IPS DF 4.7 (cell line): ENCODE data around the gene TMEM255B.
"Not testable (repeated sequence)": the region's sequence is repeated elsewhere in the genome, so short reads cannot be mapped to it uniquely, and the experiment has no call there.

ENCODE experiments used
- DNase-seq: peaks from one replicate; pipeline ENCODE4 v3.0.0-alpha.2; 2013; ENCODE audit warnings: low spot score; ENCODE audit errors: extremely low read depth

TMEM255B gene

DNA sequence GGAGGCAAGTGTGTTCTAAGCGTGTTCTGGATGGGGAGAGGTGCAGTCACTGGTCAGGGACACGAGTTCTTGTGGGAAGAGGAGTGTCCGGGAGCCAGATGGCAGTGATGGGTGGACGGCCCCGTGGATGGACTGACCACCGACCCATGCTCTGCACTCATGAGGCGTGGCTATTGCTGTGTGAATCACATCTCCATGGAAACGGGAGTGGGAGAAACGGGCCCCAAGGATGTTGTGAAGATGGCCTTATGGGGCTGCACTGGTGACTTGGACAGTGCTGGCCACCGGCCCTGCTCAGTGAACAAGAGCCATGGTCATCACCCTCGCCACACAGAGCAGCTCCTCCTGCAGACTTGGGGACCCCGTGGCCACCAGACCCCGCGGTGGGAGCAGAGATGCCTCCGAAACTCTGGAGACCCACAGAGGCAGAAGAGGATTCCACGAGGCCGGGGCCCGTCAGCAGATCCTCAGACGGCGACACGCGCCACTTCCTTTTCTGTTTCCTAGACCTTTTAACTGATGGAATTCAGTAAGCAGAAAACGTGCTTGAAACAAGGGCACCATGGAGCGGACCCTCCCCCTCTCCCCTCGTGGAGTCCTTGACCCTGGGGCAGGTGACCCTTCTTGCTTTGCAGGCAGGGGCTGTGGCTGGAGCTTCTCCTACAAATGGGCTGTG lies 57.4 kb downstream of the TMEM255B start:
- DNase-seq, result no peak

DNA sequence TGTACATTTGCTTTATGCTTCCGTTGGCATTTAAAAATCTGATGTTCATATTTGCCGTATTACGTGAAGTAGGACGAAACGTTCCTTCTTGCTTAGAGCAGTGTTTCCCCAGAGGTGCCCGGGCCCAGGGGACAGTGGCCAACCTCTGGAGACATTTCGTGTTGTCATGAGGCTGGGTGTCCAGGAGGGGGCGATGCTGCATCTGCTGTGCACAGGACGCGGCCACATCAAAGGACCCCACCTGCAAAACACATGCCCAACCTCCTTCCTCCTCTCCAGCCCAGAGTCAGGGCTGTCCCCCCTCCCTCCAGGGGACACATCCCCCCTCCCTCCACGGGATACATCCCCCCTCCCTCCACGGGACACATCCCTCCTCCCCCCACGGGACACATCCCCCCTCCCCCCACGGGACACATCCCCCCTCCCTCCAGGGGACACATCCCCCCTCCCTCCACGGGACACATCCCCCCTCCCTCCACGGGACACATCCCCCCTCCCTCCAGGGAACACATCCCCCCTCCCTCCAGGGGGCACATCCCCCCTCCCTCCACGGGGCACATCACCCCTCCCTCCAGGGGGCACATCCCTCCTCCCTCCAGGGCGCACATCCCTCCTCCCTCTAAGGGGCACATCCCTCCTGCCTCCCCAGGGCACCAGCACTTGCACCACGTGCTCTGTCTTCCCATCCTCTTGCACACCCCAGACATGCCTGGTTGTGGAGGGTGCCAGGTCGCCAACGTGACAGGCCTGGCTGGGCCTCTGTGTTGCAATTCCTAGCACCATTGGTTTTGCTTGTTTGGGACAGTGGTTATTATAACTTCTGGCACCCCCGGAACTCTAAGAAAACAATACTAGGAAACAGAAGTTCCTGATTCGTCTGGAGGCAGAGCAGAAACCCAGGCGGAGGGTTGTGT lies 58.2 kb downstream of the TMEM255B start:
- DNase-seq, result peak; percentile 60

DNA sequence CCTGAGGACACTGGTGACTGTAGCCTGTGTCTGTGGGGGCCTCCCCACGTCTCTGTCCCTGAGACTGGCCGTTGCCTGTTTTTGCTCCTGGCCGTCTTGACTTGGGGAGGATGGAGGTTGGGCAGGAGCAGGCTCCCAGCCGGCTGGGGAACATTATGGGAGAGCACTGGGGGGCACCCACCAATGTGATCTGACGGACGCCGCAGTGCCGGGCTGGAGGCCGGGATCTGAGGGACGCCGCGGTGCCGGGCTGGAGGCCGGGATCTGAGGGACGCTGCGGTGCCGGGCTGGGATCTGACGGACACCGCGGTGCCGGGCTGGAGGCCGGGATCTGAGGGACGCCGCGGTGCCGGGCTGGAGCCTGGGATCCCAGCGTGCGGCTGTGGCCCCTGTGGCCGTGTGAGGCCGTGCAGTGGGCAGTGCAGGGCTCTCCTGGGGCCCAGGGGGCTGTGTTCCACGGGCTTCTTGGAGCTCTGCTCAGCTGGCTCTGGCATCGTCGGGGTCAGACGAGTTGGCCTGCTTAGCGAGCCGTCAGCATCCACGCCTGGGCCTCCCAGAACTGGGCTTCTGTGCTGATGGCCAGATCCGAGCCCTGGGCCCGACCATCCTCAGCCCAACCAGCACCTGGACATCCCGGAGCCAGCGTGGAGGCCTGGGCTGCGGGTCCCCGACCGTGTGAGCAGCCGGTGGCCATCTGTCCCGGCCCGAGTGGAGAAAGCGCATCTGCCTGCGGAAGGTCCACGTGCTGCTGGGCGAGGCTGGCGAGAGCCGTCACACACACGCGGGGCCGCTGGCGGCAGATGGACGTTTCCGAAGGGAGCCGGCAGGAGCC lies 59.0 kb downstream of the TMEM255B start:
- no peak for DNase-seq

DNA sequence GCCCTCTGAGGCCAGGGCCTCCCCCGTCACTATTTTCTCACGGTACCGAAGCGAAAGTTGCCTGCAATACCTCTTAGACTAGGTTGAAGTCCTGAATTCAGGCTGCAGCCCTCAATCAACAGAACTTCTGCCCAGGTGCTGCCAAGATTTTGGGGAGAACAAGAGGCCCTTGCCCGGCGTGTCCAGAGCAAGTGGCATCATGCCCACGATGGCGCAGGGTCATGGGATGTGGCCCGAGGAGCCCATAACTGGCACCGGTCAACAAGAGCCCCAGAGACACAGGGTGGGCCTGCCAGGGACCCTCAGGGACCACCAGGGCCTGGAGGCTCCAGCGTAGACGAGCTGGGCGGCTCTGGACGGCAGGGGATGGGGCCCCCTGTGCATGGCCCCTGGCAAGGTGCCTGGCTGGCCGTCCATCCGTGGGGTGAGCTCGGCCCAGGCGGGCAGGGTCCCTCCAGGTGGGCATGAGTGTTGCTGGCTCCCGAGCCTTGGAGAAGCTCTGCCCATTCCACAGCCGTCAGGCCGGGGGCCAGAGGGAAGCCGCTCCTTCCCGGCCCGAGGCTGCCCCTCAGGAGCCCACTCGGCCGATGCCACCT lies 59.8 kb downstream of the TMEM255B start:
- DNase-seq, result no peak

DNA sequence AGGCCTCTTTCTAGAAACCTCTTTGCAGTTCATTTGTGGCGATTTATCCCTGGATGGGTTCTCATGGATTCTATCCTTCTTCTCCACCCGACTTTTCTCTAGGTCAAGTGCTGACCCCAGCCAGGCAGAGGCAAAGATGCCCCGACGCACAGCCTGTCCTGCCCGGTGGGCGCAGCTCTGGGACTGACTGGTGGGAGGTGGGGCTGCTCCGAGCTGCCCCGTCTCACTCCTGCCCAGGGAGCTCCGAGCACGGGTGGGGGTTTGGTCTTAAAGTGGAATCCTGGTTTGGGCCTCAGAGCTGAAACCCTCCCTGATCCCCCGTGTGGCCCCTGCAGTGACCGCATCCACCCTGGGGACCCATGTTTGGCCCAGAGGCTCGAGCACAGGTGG lies 60.3 kb downstream of the TMEM255B start:
- DNase-seq, result no peak

DNA sequence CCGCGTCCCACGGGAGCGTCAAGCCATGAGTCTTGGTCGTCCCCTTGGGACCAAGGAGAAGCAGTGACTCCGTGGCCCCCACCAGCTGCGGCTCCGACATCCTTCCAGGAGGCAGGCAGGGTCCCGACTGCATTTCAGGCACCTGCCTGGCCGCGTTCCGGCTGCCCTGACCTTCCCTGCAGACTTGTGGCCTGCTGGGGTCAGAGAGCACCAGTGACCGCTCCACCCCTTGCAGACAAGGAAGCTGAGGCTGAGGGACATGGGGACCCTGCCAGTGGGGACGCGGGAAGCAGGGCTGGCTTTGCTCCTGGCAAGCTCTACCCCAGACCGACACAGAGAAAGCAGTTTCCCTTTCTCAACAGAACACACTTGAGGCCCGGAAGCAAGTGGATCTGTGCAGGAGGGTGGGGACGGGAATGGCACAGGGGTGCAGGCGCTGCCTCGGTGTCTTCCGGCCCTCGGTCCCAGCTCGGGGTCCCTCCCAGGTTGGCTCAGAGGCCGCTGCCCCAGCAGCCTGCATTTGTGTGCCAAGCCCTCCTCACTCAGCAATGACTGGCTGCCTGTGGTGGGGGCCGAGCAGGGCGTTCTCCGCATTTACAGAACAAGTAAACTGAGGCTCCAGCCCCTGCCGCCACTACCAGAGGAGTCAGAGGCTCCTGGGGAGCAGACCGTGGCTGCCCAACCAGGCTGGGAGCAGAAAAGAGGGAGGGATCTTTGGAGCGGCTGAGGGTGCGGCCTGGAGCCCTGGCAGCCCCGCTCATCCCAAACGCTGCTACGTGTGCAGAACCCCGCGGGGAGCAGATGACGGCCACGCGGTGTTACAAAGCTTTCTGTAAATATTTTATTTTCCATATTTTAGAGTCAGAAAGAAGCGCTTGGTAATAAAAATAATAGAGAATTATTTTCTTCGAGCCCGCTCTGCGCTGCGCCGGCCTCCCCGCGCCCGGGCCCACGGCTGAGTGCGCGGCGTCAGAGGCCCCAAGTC lies 61.0 kb downstream of the TMEM255B start:
- DNase-seq, result no peak

DNA sequence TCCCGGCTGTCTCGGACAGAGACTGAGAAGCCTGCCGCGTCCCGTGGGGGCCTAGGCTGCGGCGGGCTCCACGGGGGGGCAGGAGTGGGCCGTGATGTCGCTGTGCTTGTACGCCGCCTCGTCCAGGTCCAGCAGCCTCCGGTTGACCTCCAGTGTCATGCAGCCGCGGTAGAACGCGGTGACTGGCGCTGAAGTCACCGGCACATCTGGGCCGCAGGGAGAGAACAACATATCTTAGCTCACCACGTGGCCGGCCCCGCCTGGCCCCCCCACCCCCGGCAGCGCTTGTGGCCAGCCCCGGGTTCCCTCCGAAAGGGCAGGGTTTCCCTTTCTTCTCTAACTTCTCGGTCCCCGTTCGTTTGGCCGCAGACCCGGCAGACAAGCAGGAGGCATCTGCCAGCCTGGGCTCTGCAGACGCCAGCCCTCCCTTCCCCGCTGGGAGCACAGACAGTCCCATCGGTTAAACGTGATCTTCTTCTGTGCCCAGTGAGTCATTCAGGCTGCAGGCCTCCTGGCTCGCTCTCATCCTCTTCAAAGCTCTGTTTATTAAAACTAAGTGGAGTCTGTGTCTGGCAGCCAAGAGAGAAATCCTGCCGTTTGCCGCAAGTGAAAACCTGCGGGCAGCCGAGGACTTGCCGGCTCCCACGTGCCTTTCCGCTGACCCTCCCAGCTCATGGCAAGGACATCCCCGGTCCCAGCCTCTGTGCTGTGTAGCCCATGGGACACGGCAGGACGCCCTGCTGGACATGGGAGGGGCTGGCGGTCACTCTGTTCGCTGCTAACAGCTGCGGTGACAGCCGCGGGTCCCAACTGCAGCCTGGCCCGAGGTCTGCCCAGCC lies 62.0 kb downstream of the TMEM255B start:
- DNase-seq, result no peak

DNA sequence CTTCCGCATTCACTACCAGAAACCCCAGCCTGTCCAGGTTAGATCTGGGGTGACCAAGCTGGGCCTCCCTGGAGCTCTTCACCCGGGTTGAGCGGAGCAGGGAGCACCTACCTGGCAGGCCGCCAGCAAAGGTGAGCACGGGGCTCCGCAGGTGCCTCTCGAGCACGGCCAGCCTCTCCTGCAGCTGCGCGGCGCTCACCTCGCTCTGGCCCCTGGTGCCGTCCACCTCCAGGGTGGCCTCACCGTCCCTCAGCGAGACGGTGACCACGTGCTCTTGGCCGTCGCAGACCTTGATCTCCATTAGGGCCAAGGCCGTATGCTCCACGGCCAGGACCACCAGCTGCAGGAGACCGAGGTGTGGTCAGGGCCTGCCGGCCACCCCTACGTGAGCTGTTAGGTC lies 62.8 kb downstream of the TMEM255B start:
- DNase-seq, result no peak

DNA sequence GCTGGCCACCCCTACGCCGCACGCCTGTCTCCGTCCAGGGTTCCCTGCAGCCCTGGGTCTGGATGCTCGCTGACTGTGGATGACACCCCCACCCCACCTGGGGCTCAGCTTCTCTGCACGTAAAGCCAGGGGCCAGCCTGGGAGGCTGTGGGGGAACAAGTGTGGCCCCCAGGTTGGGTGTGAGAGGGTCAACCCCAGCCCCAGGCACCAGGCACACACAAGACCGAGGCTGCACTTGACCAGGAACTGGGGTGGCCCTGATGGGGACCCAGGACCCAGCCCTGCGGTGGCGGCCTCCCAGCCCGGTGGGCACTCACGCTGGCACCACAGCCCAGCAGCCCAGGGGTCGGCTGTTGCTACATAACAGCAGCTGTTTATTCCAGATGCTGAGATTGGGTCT lies 63.2 kb downstream of the TMEM255B start:
- DNase-seq, result no peak

DNA sequence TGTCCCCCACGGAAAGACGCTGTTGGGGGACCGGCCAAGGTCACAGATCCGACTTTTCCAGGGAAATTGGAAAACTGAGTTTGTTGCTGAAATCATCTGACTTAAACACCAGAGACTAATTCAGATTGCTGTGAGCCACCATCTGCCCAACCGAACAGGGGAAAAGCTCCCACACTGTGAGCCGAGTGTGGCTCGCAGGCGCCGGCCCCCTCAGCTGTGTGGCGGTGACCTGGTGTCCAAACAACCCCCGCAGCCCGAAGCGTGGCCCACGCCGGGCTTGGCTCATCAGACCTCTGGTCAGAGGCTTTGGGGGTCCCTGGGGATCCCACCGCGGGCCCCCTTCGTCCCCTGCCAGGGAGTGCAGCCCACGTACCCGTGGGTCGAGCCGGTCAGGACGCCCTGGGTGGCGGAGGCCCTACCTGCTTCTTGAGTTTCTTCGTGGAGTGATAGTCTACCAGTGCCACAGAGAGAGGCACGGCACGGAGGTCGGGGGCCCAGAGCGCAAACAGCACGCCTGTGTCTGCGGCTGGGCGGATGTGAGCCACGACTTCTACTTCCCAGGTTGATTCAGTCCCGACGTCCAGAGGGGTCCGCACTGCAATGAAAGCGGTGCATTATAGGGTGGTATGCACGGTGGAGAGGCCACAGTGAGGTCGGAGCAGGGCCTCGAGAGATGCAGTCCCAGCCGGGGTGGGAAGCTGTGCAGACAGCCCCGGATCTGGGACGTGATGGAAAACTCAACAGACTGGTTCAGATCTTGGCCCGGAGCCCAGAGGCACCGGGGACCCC lies 64.1 kb downstream of the TMEM255B start:
- DNase-seq, result no peak

DNA sequence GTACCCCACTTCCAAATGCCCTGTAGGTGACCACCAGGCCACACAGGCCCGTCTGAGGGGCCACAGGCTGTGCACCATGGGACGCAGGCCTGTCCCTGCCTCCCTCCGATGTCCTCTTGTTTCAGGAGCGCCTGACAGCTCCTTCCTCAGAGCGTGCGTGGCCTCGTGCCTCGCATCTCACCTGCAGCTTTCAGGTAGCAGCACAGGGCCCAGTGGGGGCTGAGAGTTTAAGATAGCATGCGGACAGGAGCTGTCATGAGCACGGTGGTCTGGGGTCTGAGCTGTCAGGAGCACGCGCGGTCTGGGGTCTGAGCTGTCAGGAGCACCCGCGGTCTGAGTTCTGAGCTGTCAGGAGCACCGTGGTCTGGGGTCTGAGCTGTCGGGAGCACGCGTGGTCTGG lies 64.7 kb downstream of the TMEM255B start:
- DNase-seq, result no peak

DNA sequence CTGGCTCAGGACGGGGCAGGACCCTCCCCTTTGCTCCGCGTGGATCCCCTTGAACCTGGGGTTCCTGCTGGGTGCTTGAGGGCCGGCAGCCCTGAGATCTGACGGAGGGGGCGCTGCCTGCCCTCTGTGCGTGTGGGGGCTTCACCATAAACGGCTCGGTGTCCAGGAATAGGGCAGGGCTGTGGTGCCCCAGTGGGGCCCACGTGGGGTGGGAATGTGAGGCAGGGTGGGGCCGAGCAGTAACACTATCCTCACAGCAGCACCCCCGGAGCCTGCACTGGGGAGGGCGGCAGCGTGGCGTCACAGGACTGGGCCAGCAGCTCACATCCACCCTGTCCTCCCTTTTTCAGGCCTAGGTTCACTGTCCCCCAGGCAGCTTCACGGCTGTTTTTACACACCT lies 66.8 kb downstream of the TMEM255B start:
- DNase-seq, result no peak

DNA sequence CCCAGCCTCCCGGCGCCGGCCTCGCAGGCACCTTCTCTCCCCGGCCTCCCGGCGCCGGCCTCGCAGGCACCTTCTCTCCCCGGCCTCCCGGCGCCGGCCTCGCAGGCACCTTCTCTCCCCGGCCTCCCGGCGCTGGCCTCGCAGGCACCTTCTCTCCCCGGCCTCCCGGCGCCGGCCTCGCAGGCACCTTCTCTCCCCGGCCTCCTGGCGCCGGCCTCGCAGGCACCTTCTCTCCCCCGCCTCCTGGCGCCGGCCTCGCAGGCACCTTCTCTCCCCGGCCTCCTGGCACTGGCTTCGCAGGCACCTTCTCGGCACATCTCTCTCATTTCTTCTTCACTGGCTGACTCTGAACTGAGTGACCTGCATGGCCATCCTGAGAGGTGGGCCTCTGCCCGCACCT lies 67.4 kb downstream of the TMEM255B start:
- DNase-seq, result not testable (repeated sequence)

DNA sequence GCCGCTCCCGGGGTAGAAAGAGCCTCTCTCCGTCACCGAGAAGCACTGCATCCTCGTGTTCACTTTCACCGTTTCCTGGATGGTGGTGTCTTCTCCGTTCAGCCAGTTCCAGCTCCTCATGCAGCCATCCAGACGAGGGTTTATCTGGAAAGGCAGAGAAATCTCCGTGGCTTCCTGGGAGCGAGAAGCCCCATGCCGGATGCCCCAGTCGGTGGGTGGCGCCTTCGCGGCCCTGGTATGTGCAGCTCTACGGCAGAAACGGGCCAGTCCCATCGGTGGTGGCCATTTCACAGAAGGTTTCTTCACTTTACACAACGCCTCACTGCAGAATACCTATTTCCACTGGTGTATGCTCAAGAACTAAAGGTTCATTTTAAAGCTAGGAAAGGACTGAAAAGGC lies 68.0 kb downstream of the TMEM255B start:
- DNase-seq, result no peak

DNA sequence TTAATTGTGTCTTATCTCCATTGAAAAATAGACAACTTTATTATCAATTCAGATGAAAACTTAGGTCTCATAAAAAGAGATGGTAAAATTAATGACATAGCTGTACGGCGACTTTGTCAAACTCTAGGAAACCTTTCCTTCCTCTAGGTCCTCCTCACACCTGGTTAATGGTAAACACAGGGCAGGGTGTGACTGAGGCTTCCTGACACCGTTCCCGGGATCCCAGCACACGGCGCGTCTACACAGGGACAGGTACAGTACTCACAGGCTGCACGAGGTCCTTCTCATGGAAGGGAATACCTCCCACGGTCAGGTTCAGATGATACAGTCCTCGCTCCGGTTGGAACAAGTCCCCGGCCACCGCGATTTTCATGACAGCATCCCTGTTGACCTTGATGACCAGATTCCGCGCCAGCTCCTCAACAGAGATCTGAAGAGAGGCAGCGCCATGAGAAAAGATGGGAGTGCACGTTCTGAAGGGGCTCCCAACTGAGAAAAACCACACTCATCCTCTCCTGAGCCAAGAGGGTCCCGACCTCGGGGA lies 69.3 kb downstream of the TMEM255B start:
- no peak for DNase-seq

DNA sequence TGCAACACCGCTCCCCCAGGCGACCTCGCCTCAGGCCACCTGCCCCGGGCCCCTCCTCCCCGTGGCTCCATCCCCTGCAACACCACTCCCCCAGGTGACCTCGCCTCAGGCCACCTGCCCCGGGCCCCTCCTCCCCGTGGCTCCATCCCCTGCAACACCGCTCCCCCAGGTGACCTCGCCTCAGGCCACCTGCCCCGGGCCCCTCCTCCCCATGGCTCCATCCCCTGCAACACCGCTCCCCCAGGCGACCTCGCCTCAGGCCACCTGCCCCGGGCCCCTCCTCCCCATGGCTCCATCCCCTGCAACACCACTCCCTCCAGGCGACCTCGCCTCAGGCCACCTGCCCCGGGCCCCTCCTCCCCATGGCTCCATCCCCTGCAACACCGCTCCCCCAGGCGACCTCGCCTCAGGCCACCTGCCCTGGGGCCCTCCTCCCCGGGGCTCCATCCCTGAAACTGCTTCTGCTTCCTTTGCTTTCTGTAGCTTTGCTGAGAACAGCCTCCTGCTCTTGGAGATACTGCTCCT lies 71.5 kb downstream of the TMEM255B start:
- DNase-seq, result not testable (repeated sequence)

DNA sequence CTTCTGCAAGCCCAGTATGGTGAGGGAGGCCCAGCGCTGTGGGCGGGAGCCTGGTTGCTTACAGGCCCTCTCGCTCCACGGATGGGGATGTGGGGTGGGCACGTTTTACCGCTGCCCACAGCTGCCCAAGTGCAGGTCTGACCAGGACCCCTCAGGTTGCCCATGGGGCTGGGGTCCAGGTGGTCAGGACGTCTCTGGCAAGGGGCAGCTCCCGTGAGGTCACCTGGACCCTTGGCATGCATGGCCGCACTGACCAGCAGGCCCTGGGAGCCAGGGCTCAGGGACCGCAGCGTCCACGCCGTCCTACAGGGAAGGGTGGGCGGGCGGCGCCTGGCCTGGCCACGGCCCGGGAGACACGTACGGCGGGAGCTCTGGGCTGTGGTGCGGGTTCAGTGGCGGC lies 72.0 kb downstream of the TMEM255B start:
- DNase-seq, result no peak

DNA sequence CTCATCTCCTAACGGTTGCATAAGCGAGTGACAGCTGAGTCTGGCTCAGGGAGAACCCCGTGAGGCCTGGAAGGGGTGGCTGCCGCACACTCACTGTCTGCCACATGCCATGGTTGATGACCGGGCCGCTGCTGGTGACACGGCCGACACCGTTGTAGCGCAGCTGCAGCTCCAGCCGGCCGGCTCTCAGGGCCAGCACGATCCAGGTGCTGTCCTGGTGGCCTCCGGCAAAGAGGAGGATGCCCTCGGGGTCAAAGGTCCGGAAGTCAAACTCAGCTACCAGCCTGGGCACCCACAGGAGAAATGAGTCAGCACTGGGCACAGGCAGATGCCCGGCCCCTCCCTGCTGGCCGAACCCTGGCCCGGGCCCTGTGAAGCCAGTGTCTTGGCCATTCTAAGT lies 73.2 kb downstream of the TMEM255B start:
- DNase-seq, result no peak
